HG02623 (cell line): Measurements from ENCODE around the gene SMCHD1.

Source experiments
- ATAC-seq: cut with Tn5 transposase; IDR thresholded peaks from one replicate; pipeline ENCODE4 v1.9.1; 2021; ENCODE audit warnings: moderate library complexity; ENCODE audit not compliant: unreplicated experiment

Gene SMCHD1

DNA sequence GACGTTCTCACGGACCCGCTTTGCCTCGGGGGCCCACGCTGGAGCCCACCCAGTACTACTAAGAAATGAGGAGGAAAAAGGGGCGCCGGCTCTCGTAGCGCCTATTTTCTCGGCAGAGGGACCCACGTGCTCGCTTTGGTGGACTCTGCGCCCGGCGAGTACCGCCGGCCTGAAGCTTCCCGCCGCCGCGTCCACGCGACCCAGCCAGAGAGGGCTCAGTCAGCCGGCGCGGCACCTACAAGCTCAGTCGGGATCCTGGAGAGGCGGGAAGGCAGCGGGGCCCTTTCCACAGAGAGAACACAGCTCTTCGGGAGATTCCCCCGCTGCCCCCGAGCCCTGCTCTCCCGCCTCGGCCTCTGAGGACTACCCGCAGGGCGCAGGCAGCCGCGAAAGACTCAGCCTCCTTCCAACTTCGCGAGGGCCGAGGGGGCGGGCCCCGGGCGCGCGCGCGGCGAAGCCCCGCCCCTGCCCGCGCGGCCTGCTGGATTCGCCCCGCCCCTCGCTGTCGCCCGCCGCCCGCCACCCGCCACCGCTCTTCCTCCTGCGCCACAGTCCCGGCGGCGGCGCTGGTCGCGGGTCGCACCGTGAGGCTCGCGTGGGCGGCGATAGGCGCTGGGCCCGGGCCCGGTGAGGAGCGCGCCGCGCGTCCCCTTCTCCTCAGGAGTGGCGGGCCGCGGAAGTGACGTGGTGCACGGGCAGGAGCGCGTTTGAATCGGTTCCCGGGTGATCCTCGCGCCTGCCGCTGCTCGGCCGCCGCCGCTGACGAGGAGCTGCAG is at the start of gene SMCHD1:
Gene SMCHD1 (plus strand): TSS at position 549 of the 776 bp plus-strand sequence. CDS start 350 bp downstream, outside the sequence.
- peak; percentile 65 for ATAC-seq

DNA sequence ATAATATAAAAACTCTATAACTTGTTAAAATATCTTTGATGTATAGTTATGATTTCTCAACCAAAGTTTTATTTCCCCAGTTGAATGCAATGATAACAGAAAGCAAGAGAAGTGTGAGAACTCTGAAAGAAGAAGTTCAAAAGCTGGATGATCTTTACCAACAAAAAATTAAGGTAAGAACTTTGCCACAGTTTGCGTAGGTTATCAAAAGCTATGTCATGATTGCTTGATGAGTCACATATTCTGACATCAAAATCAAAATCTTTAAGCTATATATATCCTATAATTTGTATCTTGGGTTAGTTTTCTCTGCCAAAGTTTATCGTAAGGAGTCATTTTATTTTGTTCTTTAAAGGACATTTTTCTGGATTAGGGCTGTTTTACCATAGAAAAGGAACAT is 49.2 kb upstream of the SMCHD1 start:
- no peak for ATAC-seq

DNA sequence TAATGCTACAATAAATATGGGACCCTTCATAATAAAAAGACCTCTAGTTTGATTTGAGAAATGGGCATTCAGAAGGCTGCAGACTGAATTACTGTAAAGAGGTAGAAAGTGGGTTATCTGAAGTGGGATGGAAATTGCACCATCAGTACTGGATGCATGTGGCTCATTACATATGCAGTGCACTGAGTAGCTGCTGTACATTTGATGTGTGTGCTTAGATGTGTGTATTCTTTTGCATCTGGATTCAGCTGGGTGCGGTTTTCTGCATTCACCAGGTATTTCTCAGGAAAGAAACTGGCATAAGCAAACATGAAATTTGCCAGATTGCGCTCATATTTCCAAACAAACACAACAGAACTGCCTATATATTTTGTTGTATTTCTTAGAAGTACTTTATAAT is 45.9 kb upstream of the SMCHD1 start:
- no peak for ATAC-seq

DNA sequence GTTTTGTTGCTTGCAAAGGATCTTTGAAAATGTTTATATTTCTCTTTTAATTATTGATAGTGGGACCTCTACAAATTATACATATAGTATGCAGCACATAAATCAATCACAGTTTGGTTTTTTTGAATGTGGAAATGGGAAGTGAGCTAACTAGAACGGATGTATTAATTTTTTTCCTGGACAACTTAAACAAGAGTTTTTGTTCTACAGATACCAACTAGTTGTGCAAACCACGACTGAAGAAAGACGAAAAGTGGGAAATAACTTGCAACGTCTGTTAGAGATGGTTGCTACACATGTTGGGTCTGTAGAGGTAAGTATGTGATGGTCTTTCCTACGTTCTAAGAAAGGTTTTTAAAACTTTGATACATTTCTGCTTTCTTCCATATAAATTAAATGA is 45.0 kb upstream of the SMCHD1 start:
- ATAC-seq = no peak

DNA sequence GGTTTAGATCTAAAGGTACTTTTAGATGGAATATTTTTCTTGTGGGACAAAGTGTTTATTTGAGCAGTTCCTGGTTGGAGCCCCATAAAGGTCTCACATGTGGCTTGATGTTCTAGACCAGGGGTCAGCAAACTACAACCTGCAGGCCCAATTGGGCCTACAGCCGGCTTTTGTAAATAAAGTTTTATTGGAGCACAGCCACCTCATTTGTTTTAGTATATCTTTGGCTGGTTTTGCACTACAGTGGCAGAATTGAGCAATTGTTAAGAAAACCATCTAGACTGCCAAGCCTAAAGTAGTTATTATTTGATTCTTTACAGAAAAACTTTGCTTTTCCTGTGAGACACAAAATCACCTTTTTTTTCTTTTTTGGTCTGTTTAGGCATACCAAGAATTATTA is 42.5 kb upstream of the SMCHD1 start:
- ATAC-seq = no peak

DNA sequence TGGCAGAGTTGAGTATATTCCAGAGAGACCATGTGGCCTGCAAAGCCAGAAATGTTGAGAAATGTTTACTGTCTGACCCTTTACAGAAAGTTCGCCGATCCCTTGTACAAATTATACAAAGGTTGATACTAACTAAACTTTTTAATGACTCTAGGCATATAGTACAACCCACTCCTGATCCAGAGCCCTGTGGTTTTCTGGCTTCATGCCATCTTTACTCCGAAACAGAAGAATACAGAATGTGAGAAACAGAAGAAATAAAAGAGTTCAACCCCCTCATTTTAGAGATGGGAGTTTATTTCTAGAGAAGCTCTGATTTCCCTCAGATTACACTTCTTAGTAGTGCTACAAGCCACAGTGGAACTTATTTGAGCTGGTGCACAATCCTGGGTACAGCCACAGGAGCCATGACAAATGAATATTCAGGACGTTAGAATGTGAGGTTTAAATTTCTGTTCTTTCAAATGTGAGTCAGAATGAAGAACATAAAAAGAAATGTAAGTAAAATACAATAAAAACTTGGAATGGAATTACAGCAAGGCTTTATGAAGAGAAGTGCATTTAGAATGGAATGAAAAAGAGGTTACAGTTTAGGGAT is 38.0 kb upstream of the SMCHD1 start:
- no peak for ATAC-seq

DNA sequence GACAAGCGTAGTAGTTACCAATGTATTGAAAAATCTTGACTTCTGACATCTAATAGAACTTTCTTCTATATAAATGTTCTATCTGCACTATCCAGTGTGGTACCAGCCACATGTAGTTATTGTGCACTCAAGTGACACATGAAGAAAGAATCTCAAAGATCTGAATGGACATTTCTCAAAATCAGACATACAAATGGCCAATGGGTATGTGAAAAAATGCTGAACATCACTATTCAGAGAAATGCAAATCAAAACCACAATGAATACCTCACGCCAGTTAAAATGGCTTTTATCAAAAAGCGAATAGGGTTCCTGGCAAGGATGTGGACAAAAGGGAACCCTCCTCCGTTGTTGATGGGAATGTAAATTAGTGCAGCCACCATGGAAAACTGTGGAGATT is 37.5 kb upstream of the SMCHD1 start:
- ATAC-seq = no peak

DNA sequence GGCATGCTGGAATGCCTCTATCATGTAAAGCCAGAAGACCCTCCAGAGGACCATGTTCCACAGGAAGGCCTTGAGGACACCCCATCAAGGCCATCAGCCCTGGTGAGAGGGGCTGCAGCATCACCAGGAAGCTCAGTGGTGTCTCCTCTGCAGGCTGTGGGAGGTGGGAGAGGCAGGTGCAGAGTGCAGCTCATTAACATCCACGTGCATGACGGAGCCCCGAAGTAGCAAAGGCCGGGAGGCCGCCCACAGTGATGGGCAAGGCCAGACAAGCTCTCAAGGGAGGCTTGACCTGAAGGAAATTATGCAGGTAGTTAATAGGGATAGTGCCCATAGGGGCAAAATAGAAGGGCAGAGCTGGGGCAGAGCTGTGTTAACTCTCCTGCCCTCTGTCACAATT is 30.3 kb upstream of the SMCHD1 start:
- no peak for ATAC-seq

DNA sequence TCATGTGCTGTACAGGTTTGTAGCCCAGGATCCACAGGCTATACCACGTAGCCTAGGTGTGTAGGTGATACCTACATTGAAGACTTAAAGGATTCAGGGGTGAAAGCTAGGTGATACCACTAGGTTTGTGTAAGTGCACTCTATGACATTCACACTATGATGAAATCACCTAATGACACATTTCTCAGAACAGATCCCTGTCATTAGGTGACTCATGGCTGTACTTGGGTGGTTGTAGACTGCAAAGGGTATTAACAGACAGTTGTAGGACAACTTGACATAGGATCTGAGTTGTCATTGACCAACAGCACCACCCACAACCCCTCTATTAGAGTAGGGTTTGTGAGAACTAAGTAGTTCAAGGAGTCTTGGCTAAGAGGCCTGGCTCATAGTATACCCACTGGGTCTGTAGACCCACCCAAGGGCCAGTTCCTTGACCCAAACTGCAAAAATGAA is 27.7 kb upstream of the SMCHD1 start:
- no peak for ATAC-seq

DNA sequence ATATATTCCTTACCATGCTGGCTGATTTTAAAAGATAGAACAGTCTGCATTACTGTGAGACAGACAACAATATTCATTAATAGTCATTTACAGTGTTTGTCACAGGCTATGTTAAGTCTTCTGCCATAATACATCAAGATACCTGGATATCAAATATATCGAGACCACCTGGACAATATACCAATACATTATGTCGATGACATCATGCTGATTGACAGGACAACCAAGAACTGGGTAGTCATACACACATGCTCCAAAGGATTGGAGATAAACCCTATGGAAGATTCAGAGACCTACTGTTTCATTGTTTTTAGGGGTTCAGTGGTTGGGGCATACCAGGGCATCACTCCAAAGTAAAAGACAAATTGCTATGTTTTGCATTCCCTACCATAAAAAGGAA is 26.5 kb upstream of the SMCHD1 start:
- no peak for ATAC-seq

DNA sequence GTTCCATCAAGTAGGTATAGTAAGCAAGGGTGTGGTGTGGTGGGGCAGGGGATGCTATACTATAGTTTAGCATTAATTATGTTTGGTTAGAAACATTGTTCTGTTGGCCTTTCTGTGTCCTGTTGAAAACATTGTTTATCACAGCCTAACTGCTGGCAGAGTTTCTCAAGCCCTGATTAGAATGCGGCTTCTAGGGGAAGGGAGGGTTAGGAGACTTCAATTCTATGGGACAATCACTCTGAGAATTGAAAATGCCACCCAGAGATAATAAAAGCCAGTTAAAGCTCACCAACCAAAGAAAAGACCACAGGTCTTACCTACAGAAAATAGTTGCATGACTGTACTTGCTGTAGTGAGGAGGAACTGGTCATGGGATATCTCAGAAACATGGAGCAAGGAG is 19.9 kb upstream of the SMCHD1 start:
- ATAC-seq = no peak

DNA sequence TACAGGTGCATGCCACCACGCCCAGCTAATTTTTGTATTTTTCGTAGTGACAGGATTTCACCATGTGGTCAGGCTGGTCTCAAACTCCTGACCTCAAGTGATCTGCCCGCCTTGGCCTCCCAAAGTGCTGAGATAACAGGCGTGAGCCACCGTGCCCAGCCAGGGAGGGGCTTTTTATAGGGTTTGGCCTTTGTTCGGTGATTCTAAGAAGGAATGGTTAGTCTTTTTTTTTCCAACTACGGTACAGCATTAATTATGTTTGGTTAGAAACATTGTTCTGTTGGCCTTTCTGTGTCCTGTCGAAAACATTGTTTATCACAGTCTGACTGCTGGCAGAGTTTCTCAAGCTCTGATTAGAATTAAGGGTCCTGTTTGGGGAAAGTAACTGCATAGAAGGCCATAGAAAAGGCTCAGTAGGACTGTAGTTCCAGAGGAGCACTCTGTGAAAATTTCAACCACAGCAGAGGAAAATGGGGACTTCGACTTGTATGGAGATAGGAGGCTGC is 19.3 kb upstream of the SMCHD1 start:
- peak; percentile 10 for ATAC-seq

DNA sequence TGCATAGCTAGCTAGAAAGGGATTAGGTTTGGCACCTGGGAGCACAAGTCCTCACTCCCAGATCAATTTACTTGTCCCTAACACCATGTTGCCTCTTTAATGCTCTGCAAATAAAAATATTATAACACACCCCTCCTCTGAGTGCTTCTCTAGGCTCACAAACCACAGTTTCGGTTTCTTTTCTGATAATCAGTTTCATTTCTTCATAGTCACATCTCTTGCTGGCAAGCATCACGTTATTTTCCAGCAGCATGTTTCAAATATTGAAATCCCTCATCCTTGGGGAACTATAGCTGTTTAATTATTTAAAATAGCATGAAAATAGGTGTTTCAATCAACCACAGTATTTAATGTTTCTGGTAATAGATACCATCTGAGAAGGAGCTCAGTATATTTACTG is 13.9 kb upstream of the SMCHD1 start:
- peak; percentile 71 for ATAC-seq

DNA sequence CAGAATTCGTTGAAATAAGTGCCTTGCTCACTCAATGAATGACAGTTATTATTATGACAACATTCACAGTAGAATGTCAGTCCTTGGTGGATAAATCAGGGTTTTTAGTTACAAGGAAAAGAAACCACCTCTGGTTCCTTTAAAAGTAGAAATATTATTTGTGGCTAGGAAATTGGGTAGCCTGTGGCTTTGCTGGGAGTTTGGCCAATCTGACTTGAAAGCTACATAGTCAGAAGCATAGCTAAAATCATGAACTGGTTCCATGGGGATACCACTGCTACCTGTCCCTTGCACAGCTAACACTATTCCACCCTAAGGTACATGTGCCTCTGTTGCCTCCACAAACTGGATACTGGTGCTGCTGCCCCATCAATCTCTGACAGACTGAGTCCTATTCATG is 12.8 kb upstream of the SMCHD1 start:
- no peak for ATAC-seq

DNA sequence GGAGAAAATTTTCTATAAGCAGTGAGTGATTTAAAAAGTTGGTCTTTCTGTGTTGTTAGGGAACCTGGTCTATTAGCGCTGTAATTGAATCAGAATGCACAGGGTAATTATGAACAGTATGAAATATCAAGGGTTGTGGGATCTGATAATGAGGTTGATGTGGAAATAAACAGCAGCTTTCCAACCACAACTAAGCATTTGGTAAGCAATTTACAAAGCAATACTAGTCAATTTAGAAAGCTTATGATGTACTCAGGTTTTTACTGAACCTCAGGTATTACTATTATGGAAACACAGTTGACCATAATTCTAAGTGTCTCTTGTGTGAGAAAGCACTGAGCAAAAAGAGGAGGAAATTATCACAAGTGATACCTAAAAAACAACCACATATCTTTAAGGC is 11.0 kb upstream of the SMCHD1 start:
- no peak for ATAC-seq

DNA sequence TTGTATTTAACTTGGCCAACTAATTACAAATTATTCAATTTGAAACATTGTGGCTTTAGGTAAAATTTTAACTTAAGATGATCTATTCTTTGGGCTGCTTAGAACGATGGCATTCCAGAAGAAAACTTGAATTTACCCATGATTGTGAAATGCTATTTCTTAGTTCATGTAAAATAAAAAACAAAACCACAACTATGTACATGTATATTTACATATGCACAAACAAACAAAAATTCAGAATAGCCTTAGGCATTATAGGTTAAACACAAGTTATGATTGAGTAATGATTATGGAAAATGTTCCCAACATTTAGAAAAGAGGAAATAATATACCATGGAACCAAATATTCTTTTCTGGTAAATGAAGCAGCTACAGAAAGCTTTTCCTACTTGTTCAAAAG is 3.5 kb upstream of the SMCHD1 start:
- ATAC-seq = no peak

DNA sequence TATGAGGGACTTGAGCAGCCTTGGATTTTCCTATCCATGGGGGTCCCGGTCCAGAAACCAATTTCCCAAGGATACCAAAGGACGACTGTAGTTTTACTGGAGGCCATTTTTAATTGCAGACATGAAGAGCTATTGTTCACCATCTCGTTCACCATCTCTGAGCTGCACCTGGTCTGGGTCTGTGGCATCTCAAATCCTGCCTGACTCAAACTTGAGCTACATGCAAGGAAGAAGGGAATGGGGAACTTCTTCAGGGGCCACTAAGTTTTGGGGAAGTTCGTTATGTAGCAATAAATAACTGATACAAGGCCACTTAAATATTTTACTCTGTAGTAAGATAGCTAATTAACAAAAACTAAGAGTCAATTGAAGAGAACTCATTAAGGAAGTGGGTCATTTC is 2.1 kb upstream of the SMCHD1 start:
- no peak for ATAC-seq

DNA sequence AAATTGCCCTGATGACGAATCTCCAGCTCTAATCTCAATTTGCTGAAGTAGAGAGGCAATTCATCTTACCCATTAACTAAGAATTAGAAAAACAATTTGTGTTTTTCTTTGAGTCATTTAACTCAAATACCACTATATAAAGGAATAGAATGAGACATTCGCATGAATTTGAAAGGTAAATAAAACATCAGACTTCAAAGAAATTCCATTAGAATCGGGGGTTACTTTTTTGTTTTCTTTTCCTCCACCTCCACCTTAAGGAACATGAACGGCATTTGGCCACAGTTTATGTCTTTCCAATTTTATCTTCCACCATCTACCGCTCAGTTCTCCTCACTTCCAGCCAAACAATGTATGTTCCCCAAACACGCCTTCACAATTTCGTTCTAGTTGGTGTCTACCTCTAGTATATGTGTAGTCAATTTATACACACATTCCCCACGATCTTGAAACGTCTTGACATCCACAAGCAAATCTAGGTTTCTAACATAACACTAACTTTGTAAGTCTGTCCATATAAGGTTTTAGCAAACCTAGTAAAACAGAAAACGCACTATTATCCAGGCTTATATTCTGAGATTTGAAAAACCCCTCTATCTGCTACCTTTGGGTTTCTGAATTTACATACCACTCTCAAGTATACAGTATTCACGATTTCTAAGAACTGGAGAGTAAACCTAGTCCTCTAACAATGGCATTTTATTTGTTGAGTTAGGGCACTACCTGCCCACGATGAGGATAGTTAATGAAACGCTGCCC is 1.2 kb upstream of the SMCHD1 start:
- no peak for ATAC-seq

DNA sequence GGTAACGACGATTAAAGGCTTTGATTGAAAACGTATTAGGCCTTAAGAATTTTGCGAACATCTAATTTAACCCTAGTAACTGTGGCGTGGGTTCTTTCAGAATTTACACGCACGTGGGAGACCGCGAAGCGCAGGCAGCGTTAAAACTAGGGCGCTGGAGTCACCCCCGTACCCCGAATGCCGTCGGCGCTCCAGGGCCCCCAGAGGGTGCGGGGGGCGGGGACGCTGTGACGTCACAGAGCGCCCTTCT is 673 bp upstream of the SMCHD1 start:
- peak; percentile 33 for ATAC-seq

DNA sequence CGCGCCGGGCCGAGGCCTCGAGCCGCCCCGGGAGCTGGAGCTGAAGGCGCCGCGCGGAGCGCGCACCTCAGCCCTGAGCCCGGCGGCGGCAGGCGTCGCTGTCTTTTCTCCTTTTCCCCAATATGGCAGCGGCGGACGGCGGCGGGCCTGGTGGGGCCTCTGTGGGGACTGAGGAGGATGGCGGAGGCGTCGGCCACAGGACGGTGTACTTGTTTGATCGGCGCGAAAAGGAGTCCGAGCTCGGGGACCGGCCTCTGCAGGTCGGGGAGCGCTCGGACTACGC is 369 bp downstream of the SMCHD1 start:
- peak; percentile 13 for ATAC-seq

DNA sequence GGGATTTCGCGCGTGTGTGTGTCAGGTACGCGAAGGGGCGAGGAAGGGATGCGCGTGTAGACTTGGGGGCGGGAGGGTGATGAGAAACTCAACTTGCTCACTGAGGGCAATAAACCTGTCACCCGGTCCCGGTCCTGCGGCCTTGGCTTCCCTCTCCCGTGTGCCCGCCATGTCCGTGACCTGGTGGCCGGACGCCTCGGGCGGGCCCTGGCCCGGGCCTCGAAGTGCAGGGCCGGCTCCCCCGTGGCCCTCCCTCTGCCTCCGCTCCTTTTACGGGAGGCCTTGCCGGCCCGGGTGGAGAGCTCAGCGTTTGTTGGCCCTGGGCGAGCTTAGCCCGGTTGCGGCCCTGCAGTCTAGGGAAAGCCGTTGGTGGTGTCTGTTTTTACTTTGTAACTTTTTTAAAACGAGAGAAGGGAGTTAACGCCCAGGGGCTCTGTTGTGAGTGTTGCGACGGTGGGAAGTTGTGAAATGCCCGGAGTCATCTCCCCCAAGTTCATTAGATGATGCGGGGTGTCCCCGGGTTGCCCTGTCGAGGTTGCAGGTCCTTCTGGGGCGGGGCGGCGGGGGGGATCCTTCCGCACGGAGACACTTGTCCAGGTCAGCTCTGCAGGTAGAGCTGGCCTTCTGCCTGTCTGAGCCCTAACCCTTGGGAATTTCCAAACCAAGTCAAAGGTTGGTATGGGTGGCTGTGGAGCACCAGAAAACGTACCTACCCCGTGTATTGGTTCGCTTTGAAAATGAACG is 883 bp downstream of the SMCHD1 start:
- peak; percentile 3 for ATAC-seq
